Thyroid gland (tissue), 4 donors: ENCODE results near the gene GRM7. TPM values are rescaled to one million over a fixed set of nuclear protein-coding genes. Genes with fewer than 3 reads are reported as not detected.

Experiments used
- DNase-seq, 2 donors: peaks; one replicate each; pipeline ENCODE4 v3.0.0-alpha.2; 2019
- H3K27ac ChIP-seq, 3 donors: fragments of 200-600 bp; sonication (generic); 1 replicate in 2 of 3; 2 replicates in 1 of 3; pipeline ENCODE4 v1.5.1; 2016 to 2019; ENCODE audit warnings: mild to moderate bottlenecking in 1 of 3, moderate library complexity in 1 of 3
- H3K27me3 ChIP-seq: fragments of 200-600 bp; sonication (generic); one replicate; pipeline ENCODE4 v1.5.1; 2019
- H3K36me3 ChIP-seq, 2 donors: fragments of 200-600 bp; sonication (generic); one replicate each; pipeline ENCODE4 v1.5.1; 2016 to 2019
- H3K4me1 ChIP-seq, 2 donors: fragments of 200-600 bp; sonication (generic); one replicate each; pipeline ENCODE4 v1.5.1; 2017 to 2019
- H3K4me3 ChIP-seq, 3 donors: fragments of 200-600 bp; sonication (generic); replicated peaks in 1 of 3; 1 replicate in 2 of 3; 2 replicates in 1 of 3; pipeline ENCODE4 v1.5.1; 2016; ENCODE audit warnings: mild to moderate bottlenecking in 1 of 3
- H3K9me3 ChIP-seq: fragments of 200-600 bp; sonication (generic); one replicate; pipeline ENCODE4 v1.5.1; 2017
- CTCF ChIP-seq, 6 experiments: fragments of 200-600 bp in 3 of 6; fragments of 450-650 bp in 3 of 6; sonication (generic) in 3 of 6; IDR thresholded peaks; one replicate each; pipeline ENCODE4 v1.5.1; 2016 to 2019; ENCODE audit warnings: antibody characterized with exemption in 6 of 6, mild to moderate bottlenecking in 2 of 6, inconsistent platforms in 1 of 6, moderate library complexity in 1 of 6
- POLR2A ChIP-seq, 2 donors: fragments of 450-650 bp; IDR thresholded peaks; one replicate each; pipeline ENCODE4 v1.6.1; 2017; ENCODE audit warnings: antibody characterized with exemption in 2 of 2, mild to moderate bottlenecking in 2 of 2, moderate library complexity in 1 of 2
- WGBS, 2 donors: methylation state at CpG; one replicate each; pipeline ENCODE4 v1.1.5; 2017; 5-methylcytosine and 5-hydroxymethylcytosine counted together
- intact Hi-C: fragments of 100-400 bp; cut with DNase I; formaldehyde crosslinking; loops from one replicate; pipeline ENCODE4 v1.15.1; 2023
- total RNA-seq, 4 donors: library from RNA; depleted of rRNA; stranded (reverse); fragments of >200 nt; gene quantifications; one replicate each; pipeline ENCODE4 v1.2.3, GENCODE V29; 2016

The GRM7 gene
- total RNA-seq, 4 donors from 2014 or later, result 0.11 to 0.81 (median 0.60) TPM

- 84 to 87% methylated on average over 2 of the region's 2 CpGs for WGBS, 2 donors
- H3K36me3 ChIP-seq, result no peaks in the 10 kb centered on the region
- no peak for DNase-seq
- H3K4me1 ChIP-seq, result peaks cover 0 to 6% of the 10 kb centered on the region in 2 donors
- TF ChIP-seq CTCF (IDR thresholded peaks at IDR 0.05) (no peak), POLR2A (IDR thresholded peaks at IDR 0.05) (no peak)
- H3K9me3 ChIP-seq, result no peaks in the 10 kb centered on the region
- no peak overlapping the region for H3K27ac ChIP-seq
- intact Hi-C loops, result no loop called here
- no peaks in the 10 kb centered on the region for H3K27me3 ChIP-seq
- H3K4me3 ChIP-seq, result no peak overlapping the region
Observed at GRCh38 chr3:7254251-7254650, 393.3 kb downstream of the GRM7 start.

GRCh38 chr3:7260975-7261374, 400.1 kb downstream of the GRM7 start:
- Histone ChIP-seq H3K27me3 (no peaks in the 10 kb centered on the region), H3K4me3 (no peak overlapping the region), H3K27ac (no peak overlapping the region), H3K36me3 (no peaks in the 10 kb centered on the region), H3K9me3 (no peaks in the 10 kb centered on the region), H3K4me1 (peaks cover 0 to under 1% of the 10 kb centered on the region in 2 donors)
- intact Hi-C loops, result no loop called here
- 82 to 93% methylated on average over 1 of the region's 1 CpG for WGBS, 2 donors
- DNase-seq, result no peak
- no peak for TF ChIP-seq CTCF (IDR thresholded peaks at IDR 0.05)

- WGBS, 2 donors, result 96% methylated on average over 8 to 10 of the region's 13 CpGs
- Histone ChIP-seq H3K36me3 (no peaks in the 10 kb centered on the region), H3K4me3 (no peak overlapping the region), H3K27ac (no peak overlapping the region), H3K27me3 (no peaks in the 10 kb centered on the region), H3K4me1 (peaks cover 3 to 9% of the 10 kb centered on the region in 2 donors), H3K9me3 (no peaks in the 10 kb centered on the region)
- intact Hi-C loops, result no loop called here
- TF ChIP-seq CTCF (IDR thresholded peaks at IDR 0.05) (no peak), POLR2A (IDR thresholded peaks at IDR 0.05) (no peak)
- no peak for DNase-seq
Observed at GRCh38 chr3:7263347-7264195, 402.7 kb downstream of the GRM7 start.

- no peak overlapping the region for H3K4me3 ChIP-seq
- intact Hi-C loops, result no loop called here
- 95 to 98% methylated on average over 2 to 4 of the region's 4 CpGs for WGBS, 2 donors
Observed at GRCh38 chr3:7264196-7264526, 403.2 kb downstream of the GRM7 start.

More at GRCh38 chr3:7264196-7264526, 403.2 kb downstream of the GRM7 start:
- TF ChIP-seq CTCF (IDR thresholded peaks at IDR 0.05), result no peak
- TF ChIP-seq POLR2A (IDR thresholded peaks at IDR 0.05), result no peak
- no peak overlapping the region for H3K27ac ChIP-seq
- H3K27me3 ChIP-seq, result no peaks in the 10 kb centered on the region
- DNase-seq, result no peak
- no peaks in the 10 kb centered on the region for H3K36me3 ChIP-seq
- no peaks in the 10 kb centered on the region for H3K9me3 ChIP-seq
- peaks cover 9 to 14% of the 10 kb centered on the region in 2 donors for H3K4me1 ChIP-seq
